Measurements from ENCODE around the gene SLC7A6.

Gene SLC7A6

DNA sequence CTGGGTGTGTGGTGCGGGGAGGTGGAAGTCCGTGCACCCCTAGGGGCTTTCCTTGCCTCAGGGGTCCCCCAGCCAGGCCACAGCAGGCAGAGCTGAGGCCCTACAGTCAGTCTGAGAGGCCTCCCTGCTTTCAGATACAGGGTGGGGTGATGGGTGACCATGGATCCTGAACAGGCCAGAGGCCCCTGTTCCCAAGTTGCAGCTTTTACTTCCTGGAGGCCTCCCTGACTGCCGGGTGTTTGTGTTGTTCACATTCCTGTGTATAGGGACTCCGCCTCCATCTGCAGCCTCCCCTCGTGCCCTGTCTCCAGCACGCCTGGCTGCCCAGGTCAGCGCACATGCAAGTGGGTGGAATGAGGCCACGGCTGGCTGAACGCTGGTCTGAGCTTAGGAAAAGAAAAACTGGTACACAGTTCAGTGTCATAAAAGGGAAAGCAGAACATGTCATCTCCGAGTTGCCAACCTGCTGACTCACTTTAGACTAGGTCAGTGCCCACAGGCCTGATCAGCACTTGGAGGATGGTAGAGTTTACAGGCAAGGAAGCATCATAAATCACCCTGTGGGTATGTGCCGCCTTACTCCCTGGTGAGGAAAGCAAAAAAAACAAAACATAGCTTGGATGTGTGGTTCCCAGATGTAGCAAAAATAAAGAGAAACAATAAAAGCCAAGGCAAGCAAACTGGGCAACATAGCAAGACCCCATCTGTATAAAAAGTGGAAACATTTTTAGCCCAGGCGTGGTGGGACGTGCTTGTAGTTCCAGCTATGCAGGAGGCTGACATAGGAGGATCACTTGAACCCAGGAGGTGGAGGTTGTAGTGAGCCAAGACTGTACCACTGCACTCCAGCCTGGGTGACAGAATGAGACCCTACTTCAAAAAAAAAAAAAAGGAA, 6.2 kb upstream of the SLC7A6 start:
- peak; percentile 25 for DNase-seq

DNA sequence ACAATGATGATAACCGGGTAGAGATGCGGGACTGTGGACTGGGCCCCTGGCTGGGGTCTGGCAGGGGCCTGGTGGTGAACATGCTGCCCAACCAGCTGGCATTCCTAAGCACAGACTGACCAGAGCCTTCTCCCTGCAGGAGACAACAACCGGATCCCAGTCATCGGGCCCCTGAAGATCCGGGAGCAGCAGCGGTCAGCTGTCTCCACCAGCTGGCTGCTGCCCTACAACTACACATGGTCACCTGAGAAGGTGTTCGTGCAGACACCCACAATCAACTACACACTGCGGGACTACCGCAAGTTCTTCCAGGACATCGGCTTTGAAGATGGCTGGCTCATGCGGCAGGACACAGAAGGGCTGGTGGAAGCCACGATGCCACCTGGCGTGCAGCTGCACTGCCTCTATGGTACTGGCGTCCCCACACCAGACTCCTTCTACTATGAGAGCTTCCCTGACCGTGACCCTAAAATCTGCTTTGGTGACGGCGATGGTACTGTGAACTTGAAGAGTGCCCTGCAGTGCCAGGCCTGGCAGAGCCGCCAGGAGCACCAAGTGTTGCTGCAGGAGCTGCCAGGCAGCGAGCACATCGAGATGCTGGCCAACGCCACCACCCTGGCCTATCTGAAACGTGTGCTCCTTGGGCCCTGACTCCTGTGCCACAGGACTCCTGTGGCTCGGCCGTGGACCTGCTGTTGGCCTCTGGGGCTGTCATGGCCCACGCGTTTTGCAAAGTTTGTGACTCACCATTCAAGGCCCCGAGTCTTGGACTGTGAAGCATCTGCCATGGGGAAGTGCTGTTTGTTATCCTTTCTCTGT, 5.1 kb upstream of the SLC7A6 start:
- no peak for DNase-seq

DNA sequence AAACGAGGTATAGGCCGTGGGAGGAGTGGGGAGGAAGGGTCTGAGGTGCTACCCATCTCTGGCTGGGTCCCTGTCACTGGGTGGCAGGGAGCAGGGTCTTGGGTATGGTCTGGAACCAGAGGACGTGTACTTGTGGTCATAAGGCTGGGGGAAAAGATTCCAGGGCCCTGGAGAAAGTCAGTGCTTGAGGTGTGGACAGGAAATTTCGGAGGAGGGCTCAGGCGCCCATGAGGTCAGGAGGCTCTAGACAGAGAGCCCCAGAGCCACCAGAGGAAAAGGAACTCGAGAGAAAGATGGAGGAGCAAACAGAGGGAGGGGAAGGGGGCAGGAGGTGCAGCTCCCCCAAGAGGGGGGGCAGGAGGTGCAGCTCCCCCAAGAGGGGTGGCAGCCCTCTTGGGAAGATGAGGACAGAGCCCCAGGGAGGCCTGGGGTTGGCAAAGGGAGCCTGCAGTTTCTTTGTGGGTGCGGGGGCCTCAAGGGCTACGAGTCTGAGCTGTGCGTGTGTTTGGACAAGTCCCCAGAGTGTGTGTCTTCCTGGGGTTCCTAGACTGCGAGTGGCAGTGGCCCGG, 683 bp upstream of the SLC7A6 start:
- no peak for DNase-seq

DNA sequence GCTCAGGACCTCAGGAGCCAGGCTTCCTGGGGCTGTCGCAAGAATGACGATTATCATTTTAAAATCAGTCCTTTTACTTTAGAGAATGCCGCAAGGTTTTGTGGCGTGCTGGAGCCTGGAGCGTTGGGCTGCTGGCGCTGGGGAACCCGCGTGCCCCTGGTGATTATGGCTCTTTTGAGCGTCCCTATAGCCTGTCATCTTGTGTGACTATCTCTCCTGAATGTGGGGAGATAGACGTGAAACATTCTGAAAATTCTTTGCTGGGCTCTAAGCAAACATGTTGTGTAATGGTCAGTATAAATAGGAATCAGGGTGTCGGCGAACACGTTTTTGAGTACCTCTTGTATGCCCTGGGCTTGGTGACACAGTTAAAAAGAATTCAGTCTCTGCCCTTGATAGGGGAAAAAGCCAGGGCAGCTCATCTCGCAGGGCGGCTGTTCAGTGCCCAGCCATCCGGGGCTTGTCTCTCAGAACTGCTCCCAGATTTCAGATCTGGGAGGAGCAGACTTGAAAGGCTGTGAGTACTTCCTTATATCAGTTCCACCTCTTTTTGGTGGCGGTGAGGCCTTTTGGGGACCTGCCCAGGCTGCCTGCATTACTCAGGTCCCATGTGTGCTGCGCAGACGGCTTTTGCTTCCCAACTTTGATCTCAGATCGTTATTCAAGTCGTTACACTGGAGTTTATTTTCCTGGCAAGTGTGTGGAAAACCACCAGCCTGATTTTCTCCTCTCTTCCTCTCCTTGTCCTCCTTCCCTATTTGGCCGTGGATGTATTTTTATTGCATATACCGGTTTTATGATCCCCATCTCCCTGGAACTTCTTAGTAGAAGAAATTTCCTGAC, 973 bp downstream of the SLC7A6 start:
- DNase-seq: peak; percentile 65

DNA sequence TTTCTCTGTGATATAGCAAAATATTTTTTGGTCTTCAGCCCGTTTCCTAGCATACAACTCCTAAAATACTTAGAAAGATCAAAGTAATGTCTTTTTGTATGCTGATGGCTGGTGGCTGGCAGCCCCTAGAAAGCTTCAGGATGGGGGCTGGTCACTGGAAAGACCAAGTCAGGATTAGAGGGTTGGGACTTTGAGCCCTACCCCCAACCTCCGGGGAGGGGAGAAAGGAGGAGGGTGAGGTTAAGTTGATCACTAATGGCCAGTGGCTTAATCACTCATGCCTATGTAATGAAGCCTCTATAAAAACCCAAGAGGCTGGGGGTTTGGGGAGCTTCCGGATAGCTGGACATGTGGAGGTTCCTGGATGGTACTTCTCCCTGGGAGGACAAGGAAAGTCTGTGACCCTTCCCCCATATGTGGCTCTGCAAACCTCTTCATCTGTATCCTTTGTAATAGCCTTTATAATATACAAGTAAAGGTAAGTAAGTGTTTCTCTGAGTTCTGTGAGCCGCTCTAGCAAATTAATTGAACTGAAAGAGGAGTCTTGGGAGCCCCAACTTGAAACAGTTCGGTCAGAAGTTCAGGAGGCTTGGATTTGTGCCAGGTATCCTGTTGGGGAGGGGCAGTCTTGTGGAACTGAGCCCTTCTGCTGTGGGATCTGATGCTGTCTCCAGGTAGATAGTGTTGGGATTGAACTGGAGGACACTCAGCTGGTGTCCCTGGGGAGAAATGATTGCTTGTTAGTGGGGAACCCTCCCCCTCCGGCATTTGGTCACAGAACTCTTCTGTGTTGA, 3.5 kb downstream of the SLC7A6 start:
- no peak for DNase-seq

DNA sequence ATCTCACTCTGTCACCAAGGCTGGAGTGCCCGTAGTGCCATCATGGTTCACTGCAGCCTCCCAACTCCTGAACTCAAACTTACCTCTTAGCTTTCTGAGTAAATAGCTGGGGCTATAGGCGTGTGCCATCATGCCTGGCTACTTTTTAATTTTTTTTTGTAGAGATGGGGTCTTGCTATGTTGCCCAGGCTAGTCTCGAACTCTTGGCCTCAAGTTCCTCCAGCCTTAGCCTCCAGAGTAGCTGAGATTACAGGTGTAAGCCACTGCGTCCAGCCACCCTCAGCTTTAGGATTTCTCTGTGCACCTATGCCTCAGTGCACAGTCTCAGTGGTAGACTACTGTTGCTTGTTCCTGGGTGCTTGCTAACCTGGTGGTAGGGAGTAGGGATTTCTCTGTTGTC, 5.5 kb downstream of the SLC7A6 start:
- DNase-seq: no peak

DNA sequence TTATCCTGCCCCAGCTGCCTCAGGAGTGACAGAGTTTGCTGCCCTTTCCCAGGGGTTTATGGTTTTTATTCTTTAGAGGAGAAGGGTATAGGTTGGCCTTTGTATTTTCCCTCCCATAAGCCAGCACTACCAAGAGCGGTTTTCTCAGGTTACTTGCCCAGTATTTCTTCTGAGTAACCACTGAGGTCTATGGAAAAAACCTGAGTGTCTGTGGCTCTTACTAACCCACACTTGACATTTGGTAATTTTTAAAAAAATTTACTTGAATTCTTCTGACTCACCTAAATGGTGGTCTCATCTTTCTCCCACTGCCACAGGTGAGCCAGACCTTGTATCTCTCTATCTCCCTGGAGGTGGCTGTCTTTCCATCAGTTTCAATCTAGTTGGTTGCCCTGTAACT, 6.0 kb downstream of the SLC7A6 start:
- no peak for DNase-seq

DNA sequence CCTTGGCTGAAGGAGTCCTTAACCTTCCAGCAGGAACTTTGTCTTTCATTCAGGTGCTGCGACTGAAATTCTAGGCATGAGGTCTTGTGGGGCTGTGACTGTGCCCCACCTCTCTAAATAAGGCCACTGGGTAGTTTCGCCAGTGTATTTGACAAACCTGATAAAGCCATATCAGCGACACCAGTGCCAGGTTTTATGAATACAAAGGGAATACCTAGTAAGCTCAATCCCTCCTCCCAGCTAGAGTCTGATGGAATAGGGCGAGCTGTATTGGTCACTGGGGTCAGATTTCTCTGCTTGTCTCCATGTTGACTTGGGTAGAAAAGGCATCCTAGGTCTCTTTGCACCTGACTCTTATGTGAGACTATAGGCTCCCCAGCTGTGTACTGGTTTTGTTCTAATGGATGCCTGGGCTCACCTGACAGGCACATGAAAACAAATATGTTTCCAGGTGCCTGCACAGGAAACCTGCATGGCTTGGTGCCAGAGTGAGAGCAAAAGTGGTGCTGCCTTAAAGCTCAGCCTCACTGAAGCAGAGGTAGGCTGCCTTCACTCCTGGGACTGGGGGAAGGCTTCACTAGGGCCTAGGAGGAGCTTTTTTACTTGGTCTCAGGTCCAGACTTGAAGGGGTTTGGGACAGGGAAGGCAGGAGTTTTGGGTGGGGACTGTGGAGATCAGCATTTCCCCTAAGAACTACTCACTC, 8.3 kb downstream of the SLC7A6 start:
- no peak for DNase-seq

DNA sequence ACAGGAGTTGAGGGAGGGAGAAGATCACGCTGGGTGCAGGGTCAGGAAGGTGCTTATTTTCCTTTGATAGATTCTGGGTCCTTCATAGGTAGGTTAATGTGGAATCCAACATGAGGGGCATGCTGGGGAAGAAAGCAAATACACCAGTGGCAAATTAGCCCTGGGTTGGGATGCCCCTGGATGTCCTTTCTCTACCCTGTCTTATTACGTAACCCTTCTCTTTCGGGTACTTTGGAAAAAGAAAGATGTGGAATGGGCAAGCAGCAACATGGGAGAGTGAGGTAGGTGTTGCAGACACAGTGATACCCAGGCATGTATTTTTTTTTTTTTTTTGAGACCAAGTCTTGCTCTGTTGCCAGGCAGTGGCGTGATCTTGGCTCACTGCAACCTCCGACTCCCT, 9.1 kb downstream of the SLC7A6 start:
- no peak for DNase-seq

DNA sequence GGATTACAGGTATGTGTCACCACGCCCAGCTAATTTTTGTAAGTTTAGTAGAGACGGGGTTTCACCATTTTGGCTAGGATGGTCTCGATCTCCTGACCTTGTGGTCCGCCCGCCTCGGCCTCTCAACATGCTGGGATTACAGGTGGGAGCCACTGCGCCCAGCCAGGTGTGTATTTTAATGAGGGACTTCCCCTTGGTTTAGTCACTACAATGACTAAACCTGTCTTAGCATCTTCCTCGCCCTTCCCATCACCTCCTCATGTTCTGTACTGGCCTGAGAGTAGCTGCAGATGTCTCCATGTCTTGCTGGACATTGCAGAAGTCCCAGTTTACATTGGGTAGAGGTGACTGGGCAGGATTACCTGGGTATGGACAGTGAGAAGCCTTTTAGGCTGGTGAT, 9.6 kb downstream of the SLC7A6 start:
- no peak for DNase-seq

DNA sequence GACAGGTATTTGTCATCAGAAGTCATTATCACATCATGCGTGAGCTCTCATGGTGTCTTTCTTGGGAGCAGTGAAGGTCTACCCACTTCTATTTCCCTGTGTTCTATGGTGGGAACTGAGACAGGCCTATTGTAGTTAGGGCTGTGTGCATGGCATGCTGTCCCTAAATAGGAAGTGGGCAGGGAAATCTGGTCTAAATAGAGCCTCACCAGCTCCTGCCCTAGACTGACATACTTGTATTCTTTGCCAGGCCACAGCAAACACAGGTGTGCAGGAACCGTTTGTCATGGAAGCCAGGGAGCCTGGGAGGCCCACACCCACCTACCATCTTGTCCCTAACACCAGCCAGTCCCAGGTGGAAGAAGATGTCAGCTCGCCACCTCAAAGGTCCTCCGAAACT, 10.1 kb downstream of the SLC7A6 start:
- no peak for DNase-seq

DNA sequence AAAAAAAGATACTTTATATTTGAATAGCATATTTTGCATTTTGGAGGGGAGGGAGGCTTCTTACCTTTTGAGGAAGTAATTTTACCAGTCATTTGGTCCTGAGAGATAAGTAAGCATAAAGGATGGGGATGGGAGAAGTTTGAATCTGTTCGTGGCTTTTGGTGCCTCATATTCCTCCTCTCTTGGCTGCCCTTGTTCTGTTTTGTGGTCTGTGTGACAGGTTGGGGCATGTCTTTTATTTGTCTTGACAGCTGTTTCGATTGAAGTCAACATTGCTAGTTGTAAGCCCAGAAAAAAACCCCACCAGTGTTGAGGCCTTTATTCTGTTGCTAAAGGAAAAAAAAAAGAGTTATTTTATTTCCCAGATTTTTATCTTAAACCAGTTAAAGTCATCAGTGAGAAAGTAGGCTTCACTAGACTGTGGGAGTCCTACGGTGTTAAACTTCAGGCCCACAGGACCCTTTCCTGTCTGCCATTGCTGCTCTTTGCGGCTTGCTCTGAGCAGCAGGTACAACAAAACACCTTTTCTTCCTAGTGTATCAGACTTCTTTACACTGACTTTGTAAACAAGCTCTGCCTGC, 11.4 kb downstream of the SLC7A6 start:
- no peak for DNase-seq

DNA sequence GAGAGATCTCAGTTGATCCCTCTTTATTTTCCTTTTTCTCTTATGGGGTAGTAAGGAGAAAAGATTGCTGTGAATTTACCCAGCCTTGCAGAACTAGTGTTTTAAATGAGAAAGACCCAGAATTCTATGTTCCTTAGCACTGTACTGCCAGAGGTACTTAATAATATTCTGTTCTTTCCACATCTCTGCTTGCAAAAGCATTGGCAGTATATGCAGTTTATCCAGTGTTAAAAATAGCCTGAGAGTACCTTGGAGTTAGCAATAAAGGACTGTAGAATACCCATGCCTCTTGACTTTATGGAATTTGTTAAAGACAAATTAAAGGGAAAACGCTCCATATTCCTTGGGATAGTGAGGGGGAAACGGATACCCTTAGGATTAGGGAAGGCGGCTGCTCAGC, 11.9 kb downstream of the SLC7A6 start:
- no peak for DNase-seq

DNA sequence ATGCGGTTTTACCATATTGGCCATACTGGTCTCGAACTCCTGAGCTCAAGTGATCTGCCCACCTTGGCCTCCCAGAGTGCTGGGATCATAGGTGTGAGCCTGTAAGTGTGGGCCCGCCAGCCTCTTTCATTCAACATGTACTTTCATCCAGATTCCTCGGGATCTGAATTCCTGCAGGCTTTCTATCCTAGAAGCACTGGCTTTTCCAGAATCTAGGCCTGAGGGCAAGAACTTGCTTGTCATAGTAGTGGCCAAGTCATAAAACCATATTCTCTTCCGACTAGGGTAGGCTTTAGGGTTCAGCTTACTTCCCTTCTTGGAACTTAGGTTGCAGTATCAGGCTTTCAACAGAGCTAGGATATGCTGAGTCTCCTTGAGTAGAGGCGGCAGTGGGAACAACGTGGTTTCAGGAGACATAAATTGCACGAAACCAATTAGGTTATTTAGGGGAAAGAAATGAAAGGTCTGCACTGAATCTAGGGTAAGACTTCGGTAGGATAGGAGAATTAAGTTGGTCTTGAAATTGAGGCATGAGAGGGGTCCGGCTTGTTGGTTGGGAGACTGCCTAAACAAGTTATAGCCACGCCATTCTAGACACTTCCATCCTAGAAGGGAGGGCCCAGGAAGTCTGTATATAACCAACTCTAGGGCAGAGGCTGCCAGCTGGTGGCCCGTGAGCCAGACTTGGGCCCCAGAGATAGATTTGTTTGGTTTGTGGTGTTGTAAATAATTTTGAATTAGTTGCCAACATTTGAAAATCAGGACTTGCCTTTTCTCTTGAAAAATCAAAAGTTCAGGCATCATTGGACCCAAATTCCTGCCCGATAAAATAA, 15.6 kb downstream of the SLC7A6 start:
- DNase-seq: no peak

DNA sequence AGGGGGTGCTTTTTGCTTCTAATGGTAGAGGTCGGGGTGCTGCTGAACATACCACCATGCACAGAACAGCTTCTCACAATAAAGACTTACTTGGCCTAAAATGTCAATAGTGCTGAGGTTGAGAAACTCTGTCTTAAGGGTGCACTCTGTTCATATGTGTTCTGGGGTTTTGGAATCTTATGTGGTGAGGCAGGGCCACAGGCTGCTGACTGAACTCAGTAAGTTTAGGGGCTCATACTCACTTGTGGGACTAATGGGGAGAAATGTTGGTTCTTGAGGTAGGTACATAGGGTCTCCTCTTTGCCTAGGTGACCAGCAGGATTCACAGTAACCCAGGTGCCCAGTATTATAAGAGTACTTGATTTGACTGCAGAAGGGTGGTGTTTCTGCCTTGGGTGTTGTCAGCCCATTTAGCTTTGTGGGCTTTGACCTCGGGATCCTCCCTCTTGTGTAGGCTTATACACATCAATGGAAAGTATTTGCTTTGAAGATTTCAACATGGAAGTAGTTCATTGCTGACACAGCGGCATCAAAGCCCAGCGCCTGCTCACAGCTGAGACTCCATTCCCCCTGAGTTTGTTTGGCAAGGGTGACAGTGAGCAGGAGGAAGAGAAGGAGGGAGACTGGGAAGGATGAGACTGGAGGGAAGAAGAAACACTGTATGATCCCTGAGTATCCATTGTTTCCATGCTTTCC, 17.2 kb downstream of the SLC7A6 start:
- no peak for DNase-seq

DNA sequence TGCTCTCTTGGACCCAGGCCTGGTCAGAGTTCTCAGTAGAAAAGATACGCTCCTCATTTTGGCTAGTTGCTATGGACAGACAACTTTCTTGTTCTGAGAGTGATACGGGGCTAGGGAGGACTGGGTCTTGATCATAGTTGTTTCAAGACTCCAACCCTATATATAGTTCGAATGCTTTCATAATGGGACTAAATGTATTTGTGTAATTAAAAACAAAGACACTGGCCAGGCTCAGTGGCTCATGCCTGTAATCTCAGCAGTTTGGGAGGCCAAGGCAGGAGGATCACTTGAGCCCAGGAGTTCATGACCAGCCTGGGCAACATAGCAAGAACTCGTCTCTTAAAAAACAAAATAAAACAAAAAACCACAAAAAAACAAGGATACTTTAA, 17.7 kb downstream of the SLC7A6 start:
- no peak for DNase-seq

DNA sequence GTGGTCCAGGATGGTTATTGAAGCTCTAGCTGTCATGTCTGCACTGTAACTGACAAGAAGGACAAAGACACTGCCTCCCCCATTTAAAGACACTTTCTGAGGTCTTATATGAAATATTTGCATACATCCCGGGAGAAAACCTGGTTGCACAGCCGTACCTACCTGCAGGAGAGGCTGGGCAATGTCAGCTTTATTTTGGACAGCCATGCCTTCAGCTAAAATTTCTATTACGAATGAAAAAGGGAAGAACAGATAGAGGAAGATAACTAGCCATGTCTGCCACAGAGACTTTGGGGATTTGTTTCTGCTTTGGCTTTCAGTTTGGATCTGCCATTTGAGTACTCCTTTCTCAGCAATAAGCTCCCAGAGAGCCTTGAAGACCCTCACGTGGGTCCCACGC, 19.0 kb downstream of the SLC7A6 start:
- no peak for DNase-seq

DNA sequence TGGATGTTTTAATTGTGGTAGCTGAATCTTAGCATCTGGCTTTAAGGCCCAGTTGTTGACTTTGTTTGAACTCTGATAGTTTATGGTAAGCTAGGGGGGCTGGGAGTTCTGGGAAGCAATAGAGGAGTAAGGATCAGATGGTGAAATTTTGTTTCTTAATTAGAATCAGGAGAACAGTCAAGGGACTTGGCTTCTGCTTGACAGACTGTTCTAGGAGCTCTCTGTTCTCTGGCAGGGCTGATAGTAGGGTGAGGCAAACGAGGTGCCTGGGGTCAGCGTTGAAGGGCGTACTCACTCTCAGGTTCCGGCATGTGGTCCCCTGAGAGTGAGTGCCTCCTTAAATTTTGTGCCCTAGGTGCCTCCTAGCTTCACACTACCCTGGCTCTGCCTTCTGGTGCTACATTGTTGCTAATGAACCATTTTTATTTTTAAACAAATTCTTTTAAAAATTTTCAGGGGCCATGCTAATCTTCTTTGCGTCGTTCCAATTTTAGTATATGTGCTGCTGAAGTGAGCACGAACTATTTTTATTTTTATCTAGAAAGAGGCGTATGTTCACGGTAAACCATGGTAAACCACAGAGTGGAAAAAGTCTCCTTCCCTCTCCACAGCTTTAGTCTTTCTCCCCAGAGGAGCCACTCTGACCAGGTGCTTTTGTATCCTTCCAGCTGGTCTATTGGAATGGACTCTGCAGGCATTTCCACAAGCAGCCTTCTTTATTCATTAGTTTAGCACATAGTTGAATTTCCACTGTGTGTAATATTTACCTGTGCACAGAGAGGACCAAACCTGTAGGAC, 19.7 kb downstream of the SLC7A6 start:
- no peak for DNase-seq

DNA sequence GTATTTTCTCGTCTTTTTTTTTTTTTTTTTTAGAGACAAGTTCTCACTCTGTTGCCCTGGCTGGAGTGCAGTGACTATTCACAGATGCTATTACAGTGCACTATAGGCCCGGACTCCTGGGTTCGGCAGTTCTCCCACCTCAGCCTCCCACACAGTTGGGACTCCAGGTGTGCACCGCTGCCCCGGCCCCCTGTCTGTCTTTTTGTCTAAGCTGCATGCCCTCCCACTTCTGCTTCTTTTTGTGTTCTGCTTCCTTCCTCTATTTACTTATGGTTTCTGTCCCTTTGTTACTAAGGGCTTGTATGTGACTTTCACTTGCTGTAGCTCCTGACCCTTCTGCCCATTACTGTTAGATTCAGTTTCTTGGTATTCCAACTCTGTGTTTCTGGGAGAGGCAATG, 20.5 kb downstream of the SLC7A6 start:
- DNase-seq: no peak
